Hepatocyte (in vitro differentiated cells): ENCODE results near the gene SMARCA2. TPM values are rescaled to one million over a fixed set of nuclear protein-coding genes. Genes with fewer than 3 reads are reported as not detected.

ENCODE experiments used
- DNase-seq: peaks from one replicate; pipeline ENCODE4 v3.0.0-alpha.2; 2016; ENCODE audit warnings: low spot score
- H2AFZ ChIP-seq: fragments of 200-600 bp; sonication (generic); 2 replicates; pipeline ENCODE4 v1.6.0; 2016; ENCODE audit warnings: antibody characterized with exemption, mild to moderate bottlenecking
- H3K27ac ChIP-seq: fragments of 200-600 bp; sonication (generic); 2 replicates; pipeline ENCODE4 v1.5.1; 2016; ENCODE audit warnings: mild to moderate bottlenecking
- H3K27me3 ChIP-seq: fragments of 200-600 bp; sonication (generic); 2 replicates; pipeline ENCODE4 v1.6.1; 2016
- H3K36me3 ChIP-seq: fragments of 200-600 bp; sonication (generic); replicated peaks from 2 replicates; pipeline ENCODE4 v1.5.1; 2016; ENCODE audit warnings: low read depth; ENCODE audit not compliant: insufficient read depth
- H3K4me1 ChIP-seq: fragments of 200-600 bp; sonication (generic); 2 replicates; pipeline ENCODE4 v1.5.1; 2016; ENCODE audit warnings: mild to moderate bottlenecking, moderate library complexity; ENCODE audit not compliant: insufficient read depth
- H3K4me2 ChIP-seq: fragments of 200-600 bp; sonication (generic); 2 replicates; pipeline ENCODE4 v1.6.0; 2016
- H3K4me3 ChIP-seq: fragments of 200-600 bp; sonication (generic); 2 replicates; pipeline ENCODE4 v1.5.1; 2016; ENCODE audit warnings: mild to moderate bottlenecking
- H3K79me2 ChIP-seq: fragments of 200-600 bp; sonication (generic); 2 replicates; pipeline ENCODE4 v1.6.0; 2017; ENCODE audit warnings: mild to moderate bottlenecking
- H3K9me2 ChIP-seq: fragments of 200-600 bp; sonication (generic); replicated peaks from 2 replicates; pipeline ENCODE4 v1.6.0; 2017; ENCODE audit warnings: mild to moderate bottlenecking; ENCODE audit not compliant: insufficient read depth
- H3K9me3 ChIP-seq: fragments of 200-600 bp; sonication (generic); 2 replicates; pipeline ENCODE4 v1.5.1; 2016; ENCODE audit warnings: low read depth, mild to moderate bottlenecking
- H4K20me1 ChIP-seq: fragments of 200-600 bp; sonication (generic); 2 replicates; pipeline ENCODE4 v1.6.0; 2016; ENCODE audit warnings: mild to moderate bottlenecking; ENCODE audit not compliant: insufficient read depth, poor library complexity, severe bottlenecking
- EZH2 ChIP-seq: fragments of 200-600 bp; sonication (generic); IDR thresholded peaks from 2 replicates; pipeline ENCODE4 v1.6.1; 2016; ENCODE audit warnings: antibody characterized with exemption, mild to moderate bottlenecking, borderline replicate concordance
- EZH2phosphoT487 ChIP-seq: fragments of 200-600 bp; sonication (generic); IDR thresholded peaks from one replicate; pipeline ENCODE4 v1.6.1; 2018; ENCODE audit warnings: antibody characterized with exemption, mild to moderate bottlenecking, low read depth, moderate library complexity; ENCODE audit not compliant: unreplicated experiment, severe bottlenecking
- WGBS: methylation state at CpG from one replicate; pipeline ENCODE4 v1.1.6; 2016; ENCODE audit warnings: low lambda C conversion rate; ENCODE audit errors: missing lambda C conversion rate; 5-methylcytosine and 5-hydroxymethylcytosine counted together
- polyA plus RNA-seq: library from polyadenylated mRNA; unstranded; fragments of >200 nt; fragmentation: Nextera tagmentation; extraction: Ambion mirVana; gene quantifications from 2 replicates; pipeline ENCODE4 v1.2.1, GENCODE V29; 2016
- small RNA-seq: library from RNA; depleted of rRNA; stranded (forward); fragments of <200 nt; gene quantifications from one replicate; pipeline ENCODE3, GENCODE V24; 2014
- total RNA-seq: library from RNA; depleted of rRNA; stranded (reverse); fragments of >200 nt; gene quantifications from 2 replicates; pipeline ENCODE4 v1.2.3, GENCODE V29; 2014
- TF ChIP-seq, protein P1 (sequence below): fragments of 200-600 bp; sonication (generic); IDR thresholded peaks from 2 replicates; pipeline ENCODE4 v1.5.1; 2016; ENCODE audit warnings: antibody characterized with exemption, mild to moderate bottlenecking; ENCODE audit not compliant: poor library complexity

The SMARCA2 gene
- total and polyA plus RNA-seq, 2 experiments from 2014 or later: 39.9 to 65.3 TPM

GRCh38 chr9:2242831-2243330 is 227.7 kb downstream of the SMARCA2 start:
- no peaks in the 10 kb centered on the region for H3K9me3 ChIP-seq
- WGBS: 35% methylated on average over 11 of the region's 11 CpGs
- no peaks in the 10 kb centered on the region for H3K79me2 ChIP-seq
- H3K36me3 ChIP-seq: no peaks in the 10 kb centered on the region
- no peaks in the 10 kb centered on the region for H3K9me2 ChIP-seq
- H3K27me3 ChIP-seq: no peaks in the 10 kb centered on the region
- TF ChIP-seq, protein P1, sequence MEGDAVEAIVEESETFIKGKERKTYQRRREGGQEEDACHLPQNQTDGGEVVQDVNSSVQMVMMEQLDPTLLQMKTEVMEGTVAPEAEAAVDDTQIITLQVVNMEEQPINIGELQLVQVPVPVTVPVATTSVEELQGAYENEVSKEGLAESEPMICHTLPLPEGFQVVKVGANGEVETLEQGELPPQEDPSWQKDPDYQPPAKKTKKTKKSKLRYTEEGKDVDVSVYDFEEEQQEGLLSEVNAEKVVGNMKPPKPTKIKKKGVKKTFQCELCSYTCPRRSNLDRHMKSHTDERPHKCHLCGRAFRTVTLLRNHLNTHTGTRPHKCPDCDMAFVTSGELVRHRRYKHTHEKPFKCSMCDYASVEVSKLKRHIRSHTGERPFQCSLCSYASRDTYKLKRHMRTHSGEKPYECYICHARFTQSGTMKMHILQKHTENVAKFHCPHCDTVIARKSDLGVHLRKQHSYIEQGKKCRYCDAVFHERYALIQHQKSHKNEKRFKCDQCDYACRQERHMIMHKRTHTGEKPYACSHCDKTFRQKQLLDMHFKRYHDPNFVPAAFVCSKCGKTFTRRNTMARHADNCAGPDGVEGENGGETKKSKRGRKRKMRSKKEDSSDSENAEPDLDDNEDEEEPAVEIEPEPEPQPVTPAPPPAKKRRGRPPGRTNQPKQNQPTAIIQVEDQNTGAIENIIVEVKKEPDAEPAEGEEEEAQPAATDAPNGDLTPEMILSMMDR: no peak
- TF ChIP-seq EZH2phosphoT487 (no peak), EZH2 (no peak)
- H3K27ac ChIP-seq: peak overlapping the region; percentile 84
- H3K4me2 ChIP-seq: peak overlapping the region; percentile 89
- DNase-seq: peak; percentile 54
- no peaks in the 10 kb centered on the region for H4K20me1 ChIP-seq
- peak overlapping the region; percentile 72 for H2AFZ ChIP-seq
- H3K4me3 ChIP-seq: peak overlapping the region; percentile 56
- H3K4me1 ChIP-seq: peaks cover 18% of the 10 kb centered on the region

Small RNA genes lying within 50 kb of the gene (small RNA-seq; reads per million reads assigned to genes)
- gene RN7SL592P (not detected), gene RNU2-25P (not detected)
